GM12878 (cell line): ENCODE results near the gene ASAH2B.
"Not testable (repeated sequence)": the region's sequence is repeated elsewhere in the genome, so short reads cannot be mapped to it uniquely, and the experiment has no call there.

Source experiments
- CBX5 ChIP-seq: sonication (generic); IDR thresholded peaks from 2 replicates; pipeline ENCODE4 v1.6.1; 2016; ENCODE audit warnings: low read depth, moderate library complexity, mild to moderate bottlenecking, inconsistent platforms
- EED ChIP-seq: sonication (generic); IDR thresholded peaks from 2 replicates; pipeline ENCODE4 v1.6.1; 2016; ENCODE audit warnings: antibody characterized with exemption, low read depth
- HDAC6 ChIP-seq: fragments of 200-600 bp; sonication (generic); IDR thresholded peaks from one replicate; pipeline ENCODE4 v1.8.0; 2017; ENCODE audit warnings: antibody characterized with exemption; ENCODE audit not compliant: unreplicated experiment
- NFYB ChIP-seq: IDR thresholded peaks from 2 replicates; pipeline ENCODE4 v1.6.1; 2011; ENCODE audit warnings: low read depth, mild to moderate bottlenecking, low read length, improper control_type of control experiment, moderate library complexity; ENCODE audit not compliant: insufficient read depth
- TF ChIP-seq, protein P1 (sequence below), 3 experiments: IDR thresholded peaks in 2 of 3; conservative IDR thresholded peaks in 1 of 3; 2 replicates each; pipeline ENCODE4 v1.5.1; 2011; ENCODE audit warnings: low read depth in 3 of 3, low read length in 3 of 3, mild to moderate bottlenecking in 3 of 3, control low read depth in 2 of 3, moderate library complexity in 2 of 3, inconsistent platforms in 1 of 3, mixed read lengths in 1 of 3; ENCODE audit not compliant: control insufficient read depth in 2 of 3, insufficient read depth in 1 of 3; ENCODE audit errors: extremely low read depth in 1 of 3
- TF ChIP-seq, protein P2 (sequence below): fragments of 450-650 bp; IDR thresholded peaks from 2 replicates; pipeline ENCODE4 v1.6.1; 2017; ENCODE audit warnings: mild to moderate bottlenecking, moderate library complexity

DNA sequence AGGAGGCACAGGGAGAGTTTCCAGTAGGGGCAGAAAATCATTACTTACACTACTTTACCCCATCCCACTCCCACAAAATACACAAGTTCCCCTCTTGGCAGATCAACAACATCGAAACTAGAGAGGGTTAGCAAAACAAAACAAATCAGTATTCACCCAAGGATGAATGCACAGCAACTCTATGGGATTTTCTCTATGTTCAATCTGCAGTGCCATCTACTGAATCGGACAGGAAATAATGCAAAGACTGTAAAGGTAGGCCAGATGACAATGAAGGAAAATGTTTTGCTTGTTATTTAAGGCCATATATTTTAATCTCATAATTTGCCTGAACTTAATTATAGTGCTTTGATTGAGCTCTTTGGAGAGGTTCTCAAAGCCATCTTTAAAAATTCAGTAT lies 35.1 kb downstream of the ASAH2B start:
- TF ChIP-seq, protein P1, sequence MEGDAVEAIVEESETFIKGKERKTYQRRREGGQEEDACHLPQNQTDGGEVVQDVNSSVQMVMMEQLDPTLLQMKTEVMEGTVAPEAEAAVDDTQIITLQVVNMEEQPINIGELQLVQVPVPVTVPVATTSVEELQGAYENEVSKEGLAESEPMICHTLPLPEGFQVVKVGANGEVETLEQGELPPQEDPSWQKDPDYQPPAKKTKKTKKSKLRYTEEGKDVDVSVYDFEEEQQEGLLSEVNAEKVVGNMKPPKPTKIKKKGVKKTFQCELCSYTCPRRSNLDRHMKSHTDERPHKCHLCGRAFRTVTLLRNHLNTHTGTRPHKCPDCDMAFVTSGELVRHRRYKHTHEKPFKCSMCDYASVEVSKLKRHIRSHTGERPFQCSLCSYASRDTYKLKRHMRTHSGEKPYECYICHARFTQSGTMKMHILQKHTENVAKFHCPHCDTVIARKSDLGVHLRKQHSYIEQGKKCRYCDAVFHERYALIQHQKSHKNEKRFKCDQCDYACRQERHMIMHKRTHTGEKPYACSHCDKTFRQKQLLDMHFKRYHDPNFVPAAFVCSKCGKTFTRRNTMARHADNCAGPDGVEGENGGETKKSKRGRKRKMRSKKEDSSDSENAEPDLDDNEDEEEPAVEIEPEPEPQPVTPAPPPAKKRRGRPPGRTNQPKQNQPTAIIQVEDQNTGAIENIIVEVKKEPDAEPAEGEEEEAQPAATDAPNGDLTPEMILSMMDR (IDR thresholded peaks at IDR 0.05 in 2 of 3, conservative IDR thresholded peaks at IDR 0.05 in 1 of 3; ENCODE audit: control insufficient read depth in 2 of 3, extremely low read depth in 1 of 3, insufficient read depth in 1 of 3, low read depth in 3 of 3, low read length in 3 of 3) = not testable (repeated sequence)
- not testable (repeated sequence) for TF ChIP-seq HDAC6, CBX5, NFYB, EED
- TF ChIP-seq, protein P2, sequence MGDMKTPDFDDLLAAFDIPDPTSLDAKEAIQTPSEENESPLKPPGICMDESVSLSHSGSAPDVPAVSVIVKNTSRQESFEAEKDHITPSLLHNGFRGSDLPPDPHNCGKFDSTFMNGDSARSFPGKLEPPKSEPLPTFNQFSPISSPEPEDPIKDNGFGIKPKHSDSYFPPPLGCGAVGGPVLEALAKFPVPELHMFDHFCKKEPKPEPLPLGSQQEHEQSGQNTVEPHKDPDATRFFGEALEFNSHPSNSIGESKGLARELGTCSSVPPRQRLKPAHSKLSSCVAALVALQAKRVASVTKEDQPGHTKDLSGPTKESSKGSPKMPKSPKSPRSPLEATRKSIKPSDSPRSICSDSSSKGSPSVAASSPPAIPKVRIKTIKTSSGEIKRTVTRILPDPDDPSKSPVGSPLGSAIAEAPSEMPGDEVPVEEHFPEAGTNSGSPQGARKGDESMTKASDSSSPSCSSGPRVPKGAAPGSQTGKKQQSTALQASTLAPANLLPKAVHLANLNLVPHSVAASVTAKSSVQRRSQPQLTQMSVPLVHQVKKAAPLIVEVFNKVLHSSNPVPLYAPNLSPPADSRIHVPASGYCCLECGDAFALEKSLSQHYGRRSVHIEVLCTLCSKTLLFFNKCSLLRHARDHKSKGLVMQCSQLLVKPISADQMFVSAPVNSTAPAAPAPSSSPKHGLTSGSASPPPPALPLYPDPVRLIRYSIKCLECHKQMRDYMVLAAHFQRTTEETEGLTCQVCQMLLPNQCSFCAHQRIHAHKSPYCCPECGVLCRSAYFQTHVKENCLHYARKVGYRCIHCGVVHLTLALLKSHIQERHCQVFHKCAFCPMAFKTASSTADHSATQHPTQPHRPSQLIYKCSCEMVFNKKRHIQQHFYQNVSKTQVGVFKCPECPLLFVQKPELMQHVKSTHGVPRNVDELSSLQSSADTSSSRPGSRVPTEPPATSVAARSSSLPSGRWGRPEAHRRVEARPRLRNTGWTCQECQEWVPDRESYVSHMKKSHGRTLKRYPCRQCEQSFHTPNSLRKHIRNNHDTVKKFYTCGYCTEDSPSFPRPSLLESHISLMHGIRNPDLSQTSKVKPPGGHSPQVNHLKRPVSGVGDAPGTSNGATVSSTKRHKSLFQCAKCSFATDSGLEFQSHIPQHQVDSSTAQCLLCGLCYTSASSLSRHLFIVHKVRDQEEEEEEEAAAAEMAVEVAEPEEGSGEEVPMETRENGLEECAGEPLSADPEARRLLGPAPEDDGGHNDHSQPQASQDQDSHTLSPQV = not testable (repeated sequence)
